ENCODE measurements around the gene LEP.

The LEP gene

DNA sequence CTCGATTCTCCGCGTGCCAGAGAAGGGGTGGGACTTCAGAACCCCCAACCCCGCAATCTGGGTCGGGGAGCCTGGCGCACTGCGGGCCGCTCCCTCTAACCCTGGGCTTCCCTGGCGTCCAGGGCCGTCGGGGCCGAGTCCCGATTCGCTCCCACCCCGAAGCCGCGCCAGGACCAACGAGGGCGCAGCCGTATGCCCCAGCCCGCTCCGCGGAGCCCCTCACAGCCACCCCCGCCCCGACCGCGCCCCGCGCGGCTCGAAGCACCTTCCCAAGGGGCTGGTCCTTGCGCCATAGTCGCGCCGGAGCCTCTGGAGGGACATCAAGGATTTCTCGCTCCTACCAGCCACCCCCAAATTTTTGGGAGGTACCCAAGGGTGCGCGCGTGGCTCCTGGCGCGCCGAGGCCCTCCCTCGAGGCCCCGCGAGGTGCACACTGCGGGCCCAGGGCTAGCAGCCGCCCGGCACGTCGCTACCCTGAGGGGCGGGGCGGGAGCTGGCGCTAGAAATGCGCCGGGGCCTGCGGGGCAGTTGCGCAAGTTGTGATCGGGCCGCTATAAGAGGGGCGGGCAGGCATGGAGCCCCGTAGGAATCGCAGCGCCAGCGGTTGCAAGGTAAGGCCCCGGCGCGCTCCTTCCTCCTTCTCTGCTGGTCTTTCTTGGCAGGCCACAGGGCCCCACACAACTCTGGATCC, at the start of gene LEP:
LEP (plus strand) TSS at position 583 of the 691 bp plus-strand sequence. CDS start 10,741 bp downstream, outside the sequence.
- TF ChIP-seq TEAD4 (IDR thresholded peaks at IDR 0.05): no peak
- TF ChIP-seq, protein P1, sequence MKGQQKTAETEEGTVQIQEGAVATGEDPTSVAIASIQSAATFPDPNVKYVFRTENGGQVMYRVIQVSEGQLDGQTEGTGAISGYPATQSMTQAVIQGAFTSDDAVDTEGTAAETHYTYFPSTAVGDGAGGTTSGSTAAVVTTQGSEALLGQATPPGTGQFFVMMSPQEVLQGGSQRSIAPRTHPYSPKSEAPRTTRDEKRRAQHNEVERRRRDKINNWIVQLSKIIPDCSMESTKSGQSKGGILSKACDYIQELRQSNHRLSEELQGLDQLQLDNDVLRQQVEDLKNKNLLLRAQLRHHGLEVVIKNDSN (IDR thresholded peaks at IDR 0.05): no peak
- no peak for TF ChIP-seq TCF12 (IDR thresholded peaks at IDR 0.05; ENCODE audit: low read depth)
- TF ChIP-seq, protein P2, sequence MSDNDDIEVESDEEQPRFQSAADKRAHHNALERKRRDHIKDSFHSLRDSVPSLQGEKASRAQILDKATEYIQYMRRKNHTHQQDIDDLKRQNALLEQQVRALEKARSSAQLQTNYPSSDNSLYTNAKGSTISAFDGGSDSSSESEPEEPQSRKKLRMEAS (IDR thresholded peaks at IDR 0.05): no peak
- TF ChIP-seq ZBTB7A (IDR thresholded peaks at IDR 0.05; ENCODE audit: low read depth): no peak
- TF ChIP-seq EP300 (IDR thresholded peaks at IDR 0.05; ENCODE audit: borderline replicate concordance): no peak
- TF ChIP-seq FOXM1 (IDR thresholded peaks at IDR 0.05; ENCODE audit: borderline replicate concordance, low read depth): no peak
- no peak for TF ChIP-seq TAF1 (IDR thresholded peaks at IDR 0.05; ENCODE audit: low read depth)
- no peak for TF ChIP-seq CEBPB (IDR thresholded peaks at IDR 0.05)
- no peak for TF ChIP-seq CREB1 (IDR thresholded peaks at IDR 0.05; ENCODE audit: low read depth)
- no peak for TF ChIP-seq YY1 (IDR thresholded peaks at IDR 0.05; ENCODE audit: low read depth)

DNA sequence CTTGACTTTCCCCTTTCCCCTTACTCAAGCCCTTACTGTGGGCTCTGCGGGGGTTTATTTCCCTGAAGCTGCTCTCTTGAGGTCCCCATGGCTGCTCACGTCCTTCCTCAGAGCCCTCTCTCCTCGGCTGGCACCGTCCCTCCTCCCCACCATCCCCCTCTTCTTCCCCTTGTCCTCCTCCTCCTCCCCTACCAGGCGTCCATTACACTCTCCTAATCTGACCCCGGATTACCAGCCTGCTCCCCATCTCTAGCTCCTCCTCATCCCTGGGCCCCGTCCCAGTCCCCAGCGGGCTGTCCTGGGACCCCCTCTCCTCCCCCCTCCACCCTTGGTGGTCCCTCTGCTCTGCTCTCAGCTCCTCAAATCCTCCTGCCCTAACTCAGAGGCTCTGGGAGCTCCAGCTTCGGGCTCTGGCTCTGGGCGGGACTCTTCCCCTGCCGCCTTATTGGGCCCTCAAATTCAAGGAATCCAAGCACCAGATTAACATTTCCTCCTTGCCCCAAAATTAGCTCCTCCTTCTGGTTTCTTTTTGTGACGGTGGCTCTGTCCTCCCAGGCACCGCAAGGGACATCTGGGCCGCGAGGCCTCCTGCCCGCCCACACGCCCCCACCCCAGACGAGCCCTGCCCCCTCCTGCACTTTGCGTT, 48.5 kb upstream of the LEP start:
- TF ChIP-seq, protein P2 (IDR thresholded peaks at IDR 0.05): no peak
- TF ChIP-seq TCF12 (IDR thresholded peaks at IDR 0.05; ENCODE audit: low read depth) (no peak), CEBPB (IDR thresholded peaks at IDR 0.05) (no peak), CREB1 (IDR thresholded peaks at IDR 0.05; ENCODE audit: low read depth) (no peak), YY1 (IDR thresholded peaks at IDR 0.05; ENCODE audit: low read depth) (no peak), EP300 (IDR thresholded peaks at IDR 0.05; ENCODE audit: borderline replicate concordance) (no peak)

DNA sequence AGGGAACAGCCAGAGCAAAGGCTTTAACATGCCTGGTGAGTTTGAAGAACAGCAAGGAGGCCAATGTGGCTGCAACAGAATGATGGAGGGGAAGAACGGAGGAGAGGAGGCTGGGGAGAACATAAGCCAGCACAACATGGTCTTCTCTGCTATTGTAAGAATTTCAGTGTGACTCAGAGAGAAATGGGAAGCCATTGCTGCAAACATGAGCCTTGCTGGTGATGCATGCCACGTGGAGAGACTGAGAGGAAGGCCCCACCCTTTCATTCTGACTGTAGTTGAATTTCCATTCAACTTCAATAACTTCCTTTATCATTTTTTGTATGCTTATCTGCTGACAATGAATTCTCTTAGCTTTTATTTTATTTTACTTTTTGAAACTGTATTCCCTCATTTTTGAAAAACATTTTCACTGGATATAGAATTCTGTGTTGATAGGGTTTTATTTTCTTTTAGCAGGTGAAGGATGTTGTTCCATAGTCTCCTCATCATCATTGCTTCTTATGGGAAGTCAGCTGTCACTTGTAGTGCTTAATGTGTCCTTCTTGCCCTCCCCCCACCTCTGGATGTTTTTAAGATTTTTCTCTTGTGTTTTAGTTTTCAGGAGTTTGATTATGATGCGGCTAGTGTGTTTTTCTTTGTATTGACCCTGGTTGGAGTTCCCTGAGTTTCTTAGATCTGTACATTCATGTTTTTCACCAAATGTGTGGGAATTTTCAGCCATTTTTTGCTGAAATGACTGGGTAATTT, 46.4 kb upstream of the LEP start:
- TF ChIP-seq, protein P1 (IDR thresholded peaks at IDR 0.05): 0 out of 2 replicates have a peak, but pooled peaks have one; percentile 3
- TF ChIP-seq EP300 (IDR thresholded peaks at IDR 0.05; ENCODE audit: borderline replicate concordance): no peak

DNA sequence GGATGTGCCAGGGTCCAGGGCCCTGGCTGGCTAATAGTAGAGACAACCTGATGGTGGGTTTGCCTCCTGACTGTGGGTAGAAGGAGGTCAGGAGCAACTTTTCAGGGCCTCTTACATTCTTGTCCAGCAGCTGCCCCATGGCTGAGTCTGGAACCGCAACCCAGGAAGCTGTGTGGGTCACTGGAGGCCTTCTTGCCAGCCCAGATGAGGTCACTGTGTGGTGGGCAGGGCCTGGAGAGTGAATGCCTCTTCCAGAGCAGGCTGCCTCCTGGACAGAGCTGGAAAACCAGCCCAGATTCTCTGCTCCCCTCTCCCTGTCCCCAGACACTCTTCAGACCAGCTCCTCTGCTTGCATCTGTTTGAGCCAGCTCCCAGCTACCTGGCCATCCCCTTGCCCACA, 43.5 kb upstream of the LEP start:
- no peak for TF ChIP-seq NFIC (IDR thresholded peaks at IDR 0.05)
- no peak for TF ChIP-seq EGR1 (IDR thresholded peaks at IDR 0.05)
- TF ChIP-seq CREB1 (IDR thresholded peaks at IDR 0.05; ENCODE audit: low read depth): no peak
- no peak for TF ChIP-seq YY1 (IDR thresholded peaks at IDR 0.05; ENCODE audit: low read depth)
- TF ChIP-seq, protein P1 (IDR thresholded peaks at IDR 0.05): no peak
- TF ChIP-seq, protein P3, sequence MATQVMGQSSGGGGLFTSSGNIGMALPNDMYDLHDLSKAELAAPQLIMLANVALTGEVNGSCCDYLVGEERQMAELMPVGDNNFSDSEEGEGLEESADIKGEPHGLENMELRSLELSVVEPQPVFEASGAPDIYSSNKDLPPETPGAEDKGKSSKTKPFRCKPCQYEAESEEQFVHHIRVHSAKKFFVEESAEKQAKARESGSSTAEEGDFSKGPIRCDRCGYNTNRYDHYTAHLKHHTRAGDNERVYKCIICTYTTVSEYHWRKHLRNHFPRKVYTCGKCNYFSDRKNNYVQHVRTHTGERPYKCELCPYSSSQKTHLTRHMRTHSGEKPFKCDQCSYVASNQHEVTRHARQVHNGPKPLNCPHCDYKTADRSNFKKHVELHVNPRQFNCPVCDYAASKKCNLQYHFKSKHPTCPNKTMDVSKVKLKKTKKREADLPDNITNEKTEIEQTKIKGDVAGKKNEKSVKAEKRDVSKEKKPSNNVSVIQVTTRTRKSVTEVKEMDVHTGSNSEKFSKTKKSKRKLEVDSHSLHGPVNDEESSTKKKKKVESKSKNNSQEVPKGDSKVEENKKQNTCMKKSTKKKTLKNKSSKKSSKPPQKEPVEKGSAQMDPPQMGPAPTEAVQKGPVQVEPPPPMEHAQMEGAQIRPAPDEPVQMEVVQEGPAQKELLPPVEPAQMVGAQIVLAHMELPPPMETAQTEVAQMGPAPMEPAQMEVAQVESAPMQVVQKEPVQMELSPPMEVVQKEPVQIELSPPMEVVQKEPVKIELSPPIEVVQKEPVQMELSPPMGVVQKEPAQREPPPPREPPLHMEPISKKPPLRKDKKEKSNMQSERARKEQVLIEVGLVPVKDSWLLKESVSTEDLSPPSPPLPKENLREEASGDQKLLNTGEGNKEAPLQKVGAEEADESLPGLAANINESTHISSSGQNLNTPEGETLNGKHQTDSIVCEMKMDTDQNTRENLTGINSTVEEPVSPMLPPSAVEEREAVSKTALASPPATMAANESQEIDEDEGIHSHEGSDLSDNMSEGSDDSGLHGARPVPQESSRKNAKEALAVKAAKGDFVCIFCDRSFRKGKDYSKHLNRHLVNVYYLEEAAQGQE (IDR thresholded peaks at IDR 0.05; ENCODE audit: low read depth): no peak

DNA sequence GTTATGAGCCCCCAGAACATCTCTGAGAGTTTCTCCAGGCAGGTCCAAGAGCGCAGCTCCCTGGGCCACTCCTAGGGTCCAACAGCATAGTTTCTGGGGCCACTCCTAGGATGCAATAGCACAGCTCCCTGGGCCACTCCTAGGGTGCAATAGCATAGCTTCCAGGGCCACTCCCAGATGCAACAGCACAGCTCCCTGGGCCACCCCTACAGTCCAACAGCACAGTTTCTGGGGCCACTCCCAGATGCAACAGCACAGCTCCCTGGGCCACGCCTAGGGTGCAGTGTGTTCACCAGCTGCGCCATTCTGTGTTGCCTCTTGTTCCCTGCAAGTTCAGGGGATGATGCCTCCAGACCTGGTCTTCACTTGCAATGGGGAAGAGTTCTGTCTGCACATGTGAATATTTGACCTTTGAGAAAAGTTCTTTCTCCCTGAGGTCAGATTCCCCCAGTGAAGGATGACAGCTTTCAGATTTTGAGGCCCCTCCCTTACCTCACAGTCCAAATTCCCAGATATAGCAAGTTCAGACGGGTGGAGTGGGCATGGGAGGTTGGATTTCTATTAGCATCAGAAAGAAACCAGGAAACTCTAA, 43.0 kb upstream of the LEP start:
- TF ChIP-seq RAD21 (IDR thresholded peaks at IDR 0.05; ENCODE audit: low read depth): no peak
- no peak for TF ChIP-seq TEAD4 (IDR thresholded peaks at IDR 0.05)
- no peak for TF ChIP-seq EGR1 (IDR thresholded peaks at IDR 0.05)
- no peak for TF ChIP-seq CREB1 (IDR thresholded peaks at IDR 0.05; ENCODE audit: low read depth)
- no peak for TF ChIP-seq CEBPB (IDR thresholded peaks at IDR 0.05)
- TF ChIP-seq, protein P1 (IDR thresholded peaks at IDR 0.05): no peak
- TF ChIP-seq TCF12 (IDR thresholded peaks at IDR 0.05; ENCODE audit: low read depth): no peak
- no peak for TF ChIP-seq TAF1 (IDR thresholded peaks at IDR 0.05; ENCODE audit: low read depth)
- TF ChIP-seq NFIC (IDR thresholded peaks at IDR 0.05): no peak
- TF ChIP-seq FOXM1 (IDR thresholded peaks at IDR 0.05; ENCODE audit: borderline replicate concordance, low read depth): no peak
- TF ChIP-seq, protein P3 (IDR thresholded peaks at IDR 0.05; ENCODE audit: low read depth): no peak
- TF ChIP-seq EP300 (IDR thresholded peaks at IDR 0.05; ENCODE audit: borderline replicate concordance): no peak
- TF ChIP-seq YY1 (IDR thresholded peaks at IDR 0.05; ENCODE audit: low read depth): no peak
- TF ChIP-seq, protein P2 (IDR thresholded peaks at IDR 0.05): no peak
- no peak for TF ChIP-seq ZBTB7A (IDR thresholded peaks at IDR 0.05; ENCODE audit: low read depth)

Measured in Ishikawa (cell line).